ENCODE results near the gene MARCHF3.
"Not testable (repeated sequence)": the region's sequence is repeated elsewhere in the genome, so short reads cannot be mapped to it uniquely, and the experiment has no call there.

DNA sequence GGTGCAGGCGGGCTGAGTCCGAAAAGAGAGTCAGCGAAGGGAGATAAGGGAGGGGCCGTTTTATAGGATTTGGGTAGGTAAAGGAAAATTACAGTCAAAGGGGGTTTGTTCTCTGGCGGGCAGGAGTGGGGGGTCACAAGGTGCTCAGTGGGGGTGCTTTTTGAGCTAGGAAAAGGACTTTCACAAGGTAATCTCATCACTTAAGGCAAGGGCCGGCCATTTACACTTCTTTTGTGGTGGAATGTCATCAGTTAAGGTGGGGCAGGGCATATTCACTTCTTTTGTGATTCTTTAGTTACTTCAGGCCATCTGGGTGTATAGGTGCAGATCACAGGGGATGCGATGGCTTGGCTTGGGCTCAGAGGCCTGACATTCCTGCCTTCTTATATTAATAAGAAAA is 191.0 kb downstream of the MARCHF3 start:
- TF ChIP-seq CTCF (conservative IDR thresholded peaks at IDR 0.05; ENCODE audit: low read length); EZH2phosphoT487 (IDR thresholded peaks at IDR 0.05; ENCODE audit: borderline replicate concordance): not testable (repeated sequence)

Measured in Loucy (cell line).